ENCODE results near the gene ARHGEF28.

Gene ARHGEF28

DNA sequence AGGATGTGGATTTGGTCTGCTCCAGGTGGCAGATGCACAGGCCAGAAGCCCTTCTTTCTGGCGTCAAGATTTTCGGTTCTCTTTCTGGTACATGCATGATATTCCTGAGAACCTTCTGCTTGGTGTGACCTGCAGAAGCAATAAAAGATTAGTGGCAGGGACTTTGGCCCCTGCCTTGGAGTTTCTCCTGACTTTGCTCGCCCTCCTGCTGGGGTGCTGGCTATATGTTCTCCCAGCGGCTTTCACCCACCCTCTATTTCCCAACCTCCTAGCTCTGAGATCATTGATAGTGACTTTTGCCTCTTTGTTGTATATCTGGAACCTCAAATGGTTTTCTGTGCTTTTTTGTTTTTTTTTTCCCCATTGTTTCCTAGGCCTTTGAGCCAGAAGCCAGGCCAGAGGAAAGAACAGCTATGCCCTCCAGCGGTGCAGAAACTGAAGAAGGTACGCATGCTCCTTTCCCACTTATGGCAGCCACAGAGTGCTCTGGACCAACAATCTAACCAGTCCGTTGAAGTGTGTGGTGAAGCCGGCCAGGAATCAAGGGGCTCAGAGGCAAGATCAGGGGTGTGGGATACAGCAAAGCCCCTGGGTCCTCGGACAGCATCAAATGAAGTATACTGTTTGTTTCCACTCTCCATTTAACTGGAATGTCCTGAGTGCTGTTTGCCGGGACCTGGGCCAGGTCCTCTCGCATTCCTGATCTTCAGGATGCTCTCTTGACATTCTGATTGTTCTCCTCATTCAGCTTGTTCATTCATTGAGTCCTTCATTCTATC lies 154.5 kb downstream of the ARHGEF28 start:
- Histone ChIP-seq H3K9ac (ENCODE audit: low read depth, low read length) (no peak overlapping the region), H4K20me1 (ENCODE audit: insufficient read depth, low read length) (no peaks in the 10 kb centered on the region), H3K79me2 (ENCODE audit: insufficient read depth, low read length) (no peaks in the 10 kb centered on the region), H3K9me3 (ENCODE audit: insufficient read depth, low read length, severe bottlenecking) (no peaks in the 10 kb centered on the region), H3K4me2 (ENCODE audit: insufficient read depth, low read length) (no peak overlapping the region), H3K4me1 (ENCODE audit: insufficient read depth, low read length) (no peaks in the 10 kb centered on the region), H3K27ac (ENCODE audit: low read length) (no peak overlapping the region), H3K27me3 (ENCODE audit: insufficient read depth, low read length, poor library complexity) (no peaks in the 10 kb centered on the region), H3K36me3 (ENCODE audit: insufficient read depth, low read length) (no peaks in the 10 kb centered on the region), H2AFZ (ENCODE audit: low read depth, low read length) (no peak overlapping the region), H3K4me3 (ENCODE audit: low read depth in 1 of 2, low read length in 2 of 2) (no peak overlapping the region)
- DNase-seq = no peak
- no peak for ATAC-seq (ENCODE audit: insufficient read depth, low read depth)
- TF ChIP-seq, protein P1, sequence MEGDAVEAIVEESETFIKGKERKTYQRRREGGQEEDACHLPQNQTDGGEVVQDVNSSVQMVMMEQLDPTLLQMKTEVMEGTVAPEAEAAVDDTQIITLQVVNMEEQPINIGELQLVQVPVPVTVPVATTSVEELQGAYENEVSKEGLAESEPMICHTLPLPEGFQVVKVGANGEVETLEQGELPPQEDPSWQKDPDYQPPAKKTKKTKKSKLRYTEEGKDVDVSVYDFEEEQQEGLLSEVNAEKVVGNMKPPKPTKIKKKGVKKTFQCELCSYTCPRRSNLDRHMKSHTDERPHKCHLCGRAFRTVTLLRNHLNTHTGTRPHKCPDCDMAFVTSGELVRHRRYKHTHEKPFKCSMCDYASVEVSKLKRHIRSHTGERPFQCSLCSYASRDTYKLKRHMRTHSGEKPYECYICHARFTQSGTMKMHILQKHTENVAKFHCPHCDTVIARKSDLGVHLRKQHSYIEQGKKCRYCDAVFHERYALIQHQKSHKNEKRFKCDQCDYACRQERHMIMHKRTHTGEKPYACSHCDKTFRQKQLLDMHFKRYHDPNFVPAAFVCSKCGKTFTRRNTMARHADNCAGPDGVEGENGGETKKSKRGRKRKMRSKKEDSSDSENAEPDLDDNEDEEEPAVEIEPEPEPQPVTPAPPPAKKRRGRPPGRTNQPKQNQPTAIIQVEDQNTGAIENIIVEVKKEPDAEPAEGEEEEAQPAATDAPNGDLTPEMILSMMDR (IDR thresholded peaks at IDR 0.05; ENCODE audit: borderline replicate concordance, extremely low read depth, low read length, poor library complexity, severe bottlenecking) = no peak
- no peak for TF ChIP-seq EZH2 (IDR thresholded peaks at IDR 0.05; ENCODE audit: borderline replicate concordance, low read depth, low read length, severe bottlenecking)

DNA sequence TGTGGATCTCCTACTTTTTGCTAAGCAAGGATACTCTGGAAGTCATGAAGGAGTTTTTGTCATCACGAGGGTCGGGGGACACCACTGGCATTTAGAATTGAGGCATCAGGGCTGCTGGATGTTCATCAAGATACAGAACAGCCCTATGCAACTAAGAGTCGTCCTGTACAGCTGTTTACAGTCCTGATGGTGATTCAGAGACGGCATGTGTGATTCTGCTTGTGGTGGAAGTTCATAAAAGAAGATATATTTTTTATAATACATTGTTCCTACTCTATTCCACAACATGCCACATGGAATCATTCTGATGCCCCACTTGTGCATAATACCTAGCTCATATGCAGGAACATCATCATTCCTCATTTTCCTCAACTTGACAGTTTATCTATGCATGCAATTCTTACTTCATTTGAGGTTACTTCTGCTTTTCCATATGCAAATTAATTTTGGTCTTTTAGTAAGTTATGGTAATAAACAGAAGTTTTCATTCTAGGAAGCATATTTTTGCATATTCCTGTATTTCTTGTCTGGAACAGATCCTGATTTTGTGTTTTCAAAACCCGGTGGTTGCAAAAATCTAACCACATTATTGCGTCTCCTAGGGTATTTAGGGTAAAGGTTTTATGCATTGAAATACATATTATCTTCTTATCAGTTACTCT lies 155.2 kb downstream of the ARHGEF28 start:
- H3K27ac ChIP-seq (ENCODE audit: low read length) = no peak overlapping the region
- TF ChIP-seq, protein P1 (IDR thresholded peaks at IDR 0.05; ENCODE audit: borderline replicate concordance, extremely low read depth, low read length, poor library complexity, severe bottlenecking) = no peak
- TF ChIP-seq EZH2 (IDR thresholded peaks at IDR 0.05; ENCODE audit: borderline replicate concordance, low read depth, low read length, severe bottlenecking) = no peak
- no peaks in the 10 kb centered on the region for H3K27me3 ChIP-seq (ENCODE audit: insufficient read depth, low read length, poor library complexity)
- no peak overlapping the region for H3K4me3 ChIP-seq (ENCODE audit: low read depth in 1 of 2, low read length in 2 of 2)
- H3K36me3 ChIP-seq (ENCODE audit: insufficient read depth, low read length) = no peaks in the 10 kb centered on the region
- H3K9ac ChIP-seq (ENCODE audit: low read depth, low read length) = no peak overlapping the region
- no peaks in the 10 kb centered on the region for H3K9me3 ChIP-seq (ENCODE audit: insufficient read depth, low read length, severe bottlenecking)
- DNase-seq (no peak), ATAC-seq (ENCODE audit: insufficient read depth, low read depth) (no peak)
- no peaks in the 10 kb centered on the region for H4K20me1 ChIP-seq (ENCODE audit: insufficient read depth, low read length)
- H3K4me1 ChIP-seq (ENCODE audit: insufficient read depth, low read length) = no peaks in the 10 kb centered on the region
- H3K4me2 ChIP-seq (ENCODE audit: insufficient read depth, low read length) = no peak overlapping the region
- no peaks in the 10 kb centered on the region for H3K79me2 ChIP-seq (ENCODE audit: insufficient read depth, low read length)
- no peak overlapping the region for H2AFZ ChIP-seq (ENCODE audit: low read depth, low read length)

DNA sequence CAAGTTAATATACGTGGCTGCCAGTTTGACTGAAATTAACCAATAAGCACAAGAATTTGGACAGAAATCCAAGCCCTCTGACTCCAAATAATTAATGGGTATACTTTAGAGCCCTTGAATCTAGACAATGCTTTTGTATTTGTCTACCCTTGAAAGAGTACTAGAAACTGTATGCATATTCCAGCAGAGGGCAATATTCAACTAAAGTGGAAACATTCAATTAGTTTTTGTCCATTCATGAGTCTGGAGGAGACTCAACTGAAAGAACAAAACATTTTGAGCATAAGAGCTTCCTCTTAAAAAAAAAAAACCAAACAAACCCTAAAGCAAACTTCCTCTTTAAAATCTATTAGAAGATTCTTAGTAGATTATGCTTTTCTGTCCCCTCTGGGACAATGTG lies 157.8 kb downstream of the ARHGEF28 start:
- H3K9ac ChIP-seq (ENCODE audit: low read depth, low read length) = no peak overlapping the region
- H3K36me3 ChIP-seq (ENCODE audit: insufficient read depth, low read length) = no peaks in the 10 kb centered on the region
- no peak overlapping the region for H2AFZ ChIP-seq (ENCODE audit: low read depth, low read length)
- H3K27me3 ChIP-seq (ENCODE audit: insufficient read depth, low read length, poor library complexity) = no peaks in the 10 kb centered on the region
- no peaks in the 10 kb centered on the region for H4K20me1 ChIP-seq (ENCODE audit: insufficient read depth, low read length)
- DNase-seq = no peak
- H3K4me3 ChIP-seq (ENCODE audit: low read depth in 1 of 2, low read length in 2 of 2) = no peak overlapping the region
- no peaks in the 10 kb centered on the region for H3K4me1 ChIP-seq (ENCODE audit: insufficient read depth, low read length)
- no peak overlapping the region for H3K27ac ChIP-seq (ENCODE audit: low read length)
- no peaks in the 10 kb centered on the region for H3K9me3 ChIP-seq (ENCODE audit: insufficient read depth, low read length, severe bottlenecking)
- no peak overlapping the region for H3K4me2 ChIP-seq (ENCODE audit: insufficient read depth, low read length)
- no peak for TF ChIP-seq EZH2 (IDR thresholded peaks at IDR 0.05; ENCODE audit: borderline replicate concordance, low read depth, low read length, severe bottlenecking)
- TF ChIP-seq, protein P1 (IDR thresholded peaks at IDR 0.05; ENCODE audit: borderline replicate concordance, extremely low read depth, low read length, poor library complexity, severe bottlenecking) = no peak
- no peak for ATAC-seq (ENCODE audit: insufficient read depth, low read depth)
- H3K79me2 ChIP-seq (ENCODE audit: insufficient read depth, low read length) = no peaks in the 10 kb centered on the region

Data from DND-41 (cell line).